Activated gamma-delta T cell treated with Interleukin-2 at 50 U/mL for 16 hours (primary cell): ENCODE measurements around the gene PDIK1L.

Experiments used
- DNase-seq: peaks from one replicate; pipeline ENCODE4 v3.0.0-alpha.2; 2020

The PDIK1L gene

GRCh38 chr1:26111530-26112406 is at the start of gene PDIK1L:
Gene PDIK1L, plus strand, starts transcription at chr1:26111824. Its CDS starts 2,485 bp downstream, at chr1:26114309.
- peak; percentile 94 for DNase-seq

GRCh38 chr1:26064553-26064952 is 47.1 kb upstream of the PDIK1L start:
- DNase-seq, result no peak

- DNase-seq, result no peak
Measured at GRCh38 chr1:26066160-26066559, 45.5 kb upstream of the PDIK1L start.

GRCh38 chr1:26066857-26067256 is 44.8 kb upstream of the PDIK1L start:
- no peak for DNase-seq

- DNase-seq, result no peak
Measured at GRCh38 chr1:26067432-26067911, 44.2 kb upstream of the PDIK1L start, which contains the start of gene TRIM63. Gene TRIM63, minus strand, starts transcription at chr1:26067630. Its CDS starts 136 bp downstream, at chr1:26067494.

- no peak for DNase-seq
Measured at GRCh38 chr1:26069941-26070295, 41.7 kb upstream of the PDIK1L start.

DNA sequence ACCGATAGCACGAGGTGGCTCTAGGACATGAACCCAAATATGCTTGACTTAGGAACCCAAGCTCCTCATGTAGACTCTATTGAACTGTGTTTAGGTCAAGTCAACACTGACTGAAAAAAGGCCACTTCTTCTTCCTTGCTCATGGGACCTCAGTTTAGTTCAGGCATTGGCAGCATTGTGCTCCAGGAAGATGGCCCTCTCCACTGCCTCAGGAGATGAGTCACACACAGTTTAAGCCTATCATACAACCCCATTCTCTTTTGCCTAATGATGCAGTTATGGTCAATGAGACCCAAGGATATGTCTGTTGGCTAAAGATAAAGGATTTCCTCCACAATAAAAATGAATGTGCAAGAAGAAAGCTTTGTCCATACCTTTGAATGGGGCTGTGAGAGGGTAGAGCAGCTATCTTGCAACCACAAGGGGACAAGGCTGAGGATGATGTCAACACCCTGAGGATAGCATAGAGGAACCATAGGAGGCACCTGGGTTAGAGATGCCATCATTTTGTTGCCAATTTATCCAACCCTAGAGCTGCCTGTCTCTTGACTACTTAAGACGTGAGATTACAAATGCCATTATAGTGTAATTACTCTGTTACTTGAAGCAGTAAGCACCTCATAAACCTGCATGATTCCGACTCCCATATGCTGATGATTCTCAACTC is 41.2 kb upstream of the PDIK1L start:
- DNase-seq, result no peak

DNA sequence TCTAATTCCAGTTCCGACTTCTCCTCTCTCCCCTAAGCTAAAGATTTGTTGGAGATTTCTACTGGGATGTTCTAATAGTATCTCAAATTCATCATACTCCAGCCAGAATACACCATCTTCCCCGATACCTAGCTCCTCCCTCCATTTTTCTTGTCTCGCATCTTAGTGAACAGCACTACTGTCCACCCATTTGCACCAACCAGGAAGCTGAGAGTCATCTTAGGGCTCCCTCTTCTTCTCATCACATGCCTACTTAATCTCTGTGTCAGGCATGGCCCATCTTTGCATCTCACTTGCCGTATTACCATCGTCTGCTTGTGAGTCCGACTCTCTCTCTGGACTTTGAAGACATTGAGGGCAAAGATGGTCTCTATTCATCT is 40.7 kb upstream of the PDIK1L start:
- DNase-seq, result no peak

GRCh38 chr1:26072305-26072704 is 39.3 kb upstream of the PDIK1L start:
- DNase-seq, result no peak

GRCh38 chr1:26075421-26076144 is 36.0 kb upstream of the PDIK1L start:
- no peak for DNase-seq

- DNase-seq, result no peak
Measured at GRCh38 chr1:26077524-26077923, 34.1 kb upstream of the PDIK1L start.

DNA sequence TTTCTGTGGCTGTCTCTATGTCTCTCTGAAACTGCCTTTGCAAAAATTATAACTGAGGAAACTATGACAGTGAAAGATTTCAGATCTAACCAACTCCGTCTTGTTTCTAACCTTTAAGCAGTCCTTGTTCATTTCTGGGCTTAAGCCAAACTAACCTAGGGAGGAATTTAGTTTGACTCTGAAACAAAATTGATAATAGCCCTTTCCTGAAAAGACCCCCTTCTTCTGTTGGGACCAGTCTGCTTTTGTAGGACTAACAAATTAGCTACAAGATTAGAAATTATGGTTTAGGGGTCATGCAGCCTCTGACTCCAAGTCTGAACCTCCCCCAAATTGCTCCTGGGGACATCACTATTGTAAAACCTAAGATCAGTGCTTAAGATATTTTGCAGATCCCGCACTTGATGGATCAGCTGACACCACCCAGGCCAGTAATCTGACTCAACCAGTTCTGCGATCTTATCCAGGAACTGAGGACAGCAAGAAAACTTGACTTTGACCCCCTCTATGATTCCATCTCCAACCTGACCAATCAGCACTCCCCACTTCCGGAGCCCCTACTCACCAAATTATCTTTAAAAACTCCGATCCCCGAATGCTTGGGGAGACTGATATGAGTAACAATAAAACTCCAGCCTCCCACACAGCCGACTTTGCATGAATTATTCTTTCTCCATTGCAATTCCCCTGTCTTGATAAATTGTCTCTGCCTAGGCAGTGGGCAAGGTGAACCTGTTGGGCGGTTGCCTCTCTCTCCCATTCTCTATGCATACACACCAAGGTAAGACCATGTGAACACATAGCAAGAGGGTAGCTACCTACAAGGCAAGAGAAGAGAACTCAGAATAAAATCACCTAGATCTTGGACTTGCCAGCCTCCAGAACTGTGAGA is 33.1 kb upstream of the PDIK1L start:
- DNase-seq, result no peak

- DNase-seq, result no peak
Measured at GRCh38 chr1:26079178-26079563, 32.5 kb upstream of the PDIK1L start.

DNA sequence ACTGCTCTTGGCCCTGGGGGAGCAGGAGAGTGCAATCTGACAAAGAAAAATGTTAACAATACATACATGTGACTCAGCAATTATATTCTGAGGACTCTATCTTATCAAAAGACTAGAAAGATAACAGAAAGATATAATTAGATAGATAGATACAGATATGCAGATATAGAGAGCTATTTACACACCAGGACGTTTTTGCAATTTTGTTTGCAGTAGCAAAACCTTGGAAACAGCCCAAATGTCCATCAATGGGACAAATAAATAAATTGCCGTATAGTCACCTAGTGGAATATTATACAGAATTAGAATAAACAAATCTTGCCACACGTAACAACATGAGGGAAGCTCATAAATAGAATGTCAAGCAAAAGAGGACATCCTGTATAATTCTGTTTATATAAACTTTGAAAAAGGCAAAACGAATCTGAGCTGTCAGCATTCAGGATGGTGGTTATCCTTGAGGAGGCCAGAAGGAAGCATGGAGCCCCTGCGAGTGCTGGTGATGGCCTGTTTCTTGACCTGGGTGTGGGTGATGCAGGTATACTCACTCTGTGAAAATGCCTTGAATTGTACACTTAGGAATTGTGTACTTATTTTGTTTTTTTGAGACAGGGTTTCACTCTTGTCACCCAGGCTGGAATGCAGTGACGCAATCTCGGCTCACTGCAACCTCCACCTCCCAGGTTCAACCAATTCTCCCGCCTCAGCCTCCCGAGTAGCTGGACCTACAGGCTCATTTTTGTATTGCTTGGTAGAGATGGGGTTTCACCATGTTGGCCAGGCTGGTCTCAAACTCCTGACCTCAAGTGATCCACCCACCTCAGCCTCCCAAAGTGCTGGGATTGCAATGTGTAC is 31.4 kb upstream of the PDIK1L start:
- no peak for DNase-seq

GRCh38 chr1:26081267-26082019 is 30.2 kb upstream of the PDIK1L start:
- no peak for DNase-seq

GRCh38 chr1:26082020-26082350 is 29.6 kb upstream of the PDIK1L start:
- no peak for DNase-seq

GRCh38 chr1:26083208-26083607 is 28.4 kb upstream of the PDIK1L start:
- no peak for DNase-seq

DNA sequence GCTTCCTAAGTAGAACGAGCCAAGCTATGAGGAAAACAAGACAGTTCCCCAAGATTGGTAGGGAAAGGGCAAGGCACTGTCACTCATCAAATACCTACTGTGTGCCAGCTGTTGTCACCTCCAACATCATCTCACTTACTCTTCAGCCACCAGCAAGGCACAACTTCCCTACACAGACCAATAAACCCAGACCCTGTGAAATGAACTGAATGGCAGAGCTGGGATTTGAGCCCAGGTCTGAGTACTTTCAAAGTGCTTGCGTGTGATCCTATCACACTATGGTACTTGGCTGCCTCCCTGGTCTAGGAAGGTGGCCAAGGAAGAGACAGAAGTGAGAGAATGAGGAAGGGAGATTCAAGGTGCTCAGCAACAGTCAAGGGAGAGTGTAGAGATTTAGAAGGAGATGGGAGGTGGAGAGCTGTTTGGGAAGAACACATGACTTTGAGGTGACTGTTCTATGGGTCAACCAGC is 27.5 kb upstream of the PDIK1L start:
- no peak for DNase-seq

DNA sequence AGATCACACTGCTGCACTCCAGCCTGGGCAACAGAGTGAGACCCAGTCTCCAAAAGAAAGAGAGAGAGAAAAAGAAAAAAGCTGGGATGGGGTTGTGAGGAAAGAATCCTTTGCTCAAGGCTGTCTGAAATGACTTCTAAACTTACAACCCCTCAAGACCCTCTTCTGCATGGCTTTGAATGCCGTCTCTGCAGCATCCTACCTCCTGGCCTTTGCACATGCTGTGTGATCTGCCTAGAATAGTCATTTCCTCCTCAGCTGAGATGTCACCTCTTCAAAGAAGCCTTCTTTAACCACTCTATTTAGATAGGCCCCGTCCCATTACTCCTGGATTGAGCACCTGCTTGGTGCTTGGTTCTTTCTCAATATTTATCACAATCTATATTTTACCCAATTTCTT is 26.8 kb upstream of the PDIK1L start:
- DNase-seq, result no peak

GRCh38 chr1:26089125-26089524 is 22.5 kb upstream of the PDIK1L start:
- DNase-seq, result no peak

- DNase-seq, result no peak
Measured at GRCh38 chr1:26090893-26091292, 20.7 kb upstream of the PDIK1L start.
